GM18858 (cell line): Measurements from ENCODE around the gene DIAPH2.

Source experiments
- ATAC-seq: cut with Tn5 transposase; IDR thresholded peaks from one replicate; pipeline ENCODE4 v1.9.1; 2021; ENCODE audit not compliant: unreplicated experiment

The DIAPH2 gene

GRCh38 chrX:96924581-96924980, 239.9 kb downstream of the DIAPH2 start:
- ATAC-seq = no peak

- ATAC-seq = no peak
Measured at GRCh38 chrX:96929036-96929435, 244.4 kb downstream of the DIAPH2 start.

GRCh38 chrX:96957718-96958117, 273.1 kb downstream of the DIAPH2 start:
- ATAC-seq = no peak

- ATAC-seq = no peak
Measured at GRCh38 chrX:96971812-96972211, 287.2 kb downstream of the DIAPH2 start.

- no peak for ATAC-seq
Measured at GRCh38 chrX:96978906-96979305, 294.3 kb downstream of the DIAPH2 start.

- ATAC-seq = no peak
Measured at GRCh38 chrX:96979766-96980165, 295.1 kb downstream of the DIAPH2 start.

GRCh38 chrX:96982161-96982560, 297.5 kb downstream of the DIAPH2 start:
- no peak for ATAC-seq

GRCh38 chrX:96984538-96984937, 299.9 kb downstream of the DIAPH2 start:
- no peak for ATAC-seq

- no peak for ATAC-seq
Measured at GRCh38 chrX:96985046-96985445, 300.4 kb downstream of the DIAPH2 start.

- no peak for ATAC-seq
Measured at GRCh38 chrX:96987228-96987627, 302.6 kb downstream of the DIAPH2 start.

- no peak for ATAC-seq
Measured at GRCh38 chrX:96989830-96990571, 305.4 kb downstream of the DIAPH2 start.

- no peak for ATAC-seq
Measured at GRCh38 chrX:96994093-96994492, 309.5 kb downstream of the DIAPH2 start.

- no peak for ATAC-seq
Measured at GRCh38 chrX:96997196-96997595, 312.6 kb downstream of the DIAPH2 start.

- no peak for ATAC-seq
Measured at GRCh38 chrX:97000682-97001368, 316.2 kb downstream of the DIAPH2 start.

GRCh38 chrX:97006167-97006566, 321.5 kb downstream of the DIAPH2 start:
- no peak for ATAC-seq

GRCh38 chrX:97009391-97009790, 324.7 kb downstream of the DIAPH2 start:
- no peak for ATAC-seq

GRCh38 chrX:97011540-97011939, 326.9 kb downstream of the DIAPH2 start:
- no peak for ATAC-seq

- no peak for ATAC-seq
Measured at GRCh38 chrX:97016106-97016505, 331.5 kb downstream of the DIAPH2 start.

GRCh38 chrX:97021680-97022079, 337.0 kb downstream of the DIAPH2 start:
- no peak for ATAC-seq

- ATAC-seq = no peak
Measured at GRCh38 chrX:97026406-97026805, 341.8 kb downstream of the DIAPH2 start.

GRCh38 chrX:97027384-97027922, 342.8 kb downstream of the DIAPH2 start:
- ATAC-seq = no peak

- no peak for ATAC-seq
Measured at GRCh38 chrX:97030463-97030862, 345.8 kb downstream of the DIAPH2 start.
